IMR-90 (cell line): Measurements from ENCODE around the gene IL2RG. TPM values are rescaled to one million over a fixed set of nuclear protein-coding genes. Genes with fewer than 3 reads are reported as not detected.

ENCODE experiments used
- ATAC-seq: fragments of 200-7000 bp; cut with Tn5 transposase; 2 replicates; pipeline ENCODE4 v1.9.1; 2020; ENCODE audit warnings: low read depth, mild to moderate bottlenecking, moderate library complexity
- BruUV-seq: library from RNA; stranded (reverse); fragments of 400-500 nt; replicated peaks from 2 replicates; lab custom pipeline; 2021; lab: Mats Ljungman, UMichigan
- CTCF ChIA-PET: fragments of 300-600 bp; formaldehyde crosslinking; extraction: SDS; loops from one replicate; lab custom pipeline; 2021; ENCODE audit warnings: antibody characterized with exemption; lab: Yijun Ruan, JAX
- POLR2A ChIA-PET: fragments of 300-600 bp; sonication (Branson Sonifier 250); formaldehyde crosslinking; loops from one replicate; lab custom pipeline; 2022; ENCODE audit warnings: antibody characterized with exemption; ENCODE audit not compliant: unreplicated experiment; lab: Charles Lee
- DNase-seq: peaks from one replicate; pipeline ENCODE4 v3.0.0; 2013
- H2AFZ ChIP-seq: replicated peaks from 2 replicates; pipeline ENCODE3; 2013; ENCODE audit warnings: low read length, mild to moderate bottlenecking; ENCODE audit not compliant: poor library complexity
- H2AK5ac ChIP-seq: 2 replicates; pipeline ENCODE4 v1.6.1; 2013; ENCODE audit warnings: low read depth, low read length, inconsistent platforms
- H2AK9ac ChIP-seq: replicated peaks from 2 replicates; pipeline ENCODE3; 2013; ENCODE audit warnings: mild to moderate bottlenecking, low read depth, low read length, moderate library complexity; ENCODE audit not compliant: poor library complexity
- H2BK120ac ChIP-seq: 2 replicates; pipeline ENCODE4 v1.6.1; 2013; ENCODE audit warnings: low read depth, low read length, inconsistent platforms
- H2BK15ac ChIP-seq: 3 replicates; pipeline ENCODE4 v1.6.1; 2013; ENCODE audit warnings: low read depth, low read length, inconsistent platforms
- H2BK20ac ChIP-seq: 2 replicates; pipeline ENCODE4 v1.6.1; 2013; ENCODE audit warnings: low read depth, mild to moderate bottlenecking, inconsistent platforms, low read length, moderate library complexity
- H2BK5ac ChIP-seq: 2 replicates; pipeline ENCODE4 v1.6.1; 2013; ENCODE audit warnings: mild to moderate bottlenecking, low read depth, low read length, inconsistent platforms; ENCODE audit not compliant: poor library complexity, severe bottlenecking
- H3K14ac ChIP-seq: replicated peaks from 2 replicates; pipeline ENCODE4 v1.6.1; 2013; ENCODE audit warnings: low read depth, low read length, inconsistent platforms
- H3K18ac ChIP-seq: 2 replicates; pipeline ENCODE4 v1.6.1; 2013; ENCODE audit warnings: low read depth, low read length, control low read depth
- H3K23ac ChIP-seq: 2 replicates; pipeline ENCODE4 v1.6.1; 2013; ENCODE audit warnings: low read depth, low read length, inconsistent platforms
- H3K27ac ChIP-seq: 2 replicates; pipeline ENCODE4 v1.5.1; 2013; ENCODE audit warnings: mild to moderate bottlenecking, control low read depth, low read length; ENCODE audit not compliant: insufficient read depth
- H3K27me3 ChIP-seq: 2 replicates; pipeline ENCODE4 v1.6.1; 2013; ENCODE audit warnings: low read length; ENCODE audit not compliant: control insufficient read depth, insufficient read depth
- H3K36me3 ChIP-seq: 2 replicates; pipeline ENCODE4 v1.6.1; 2013; ENCODE audit warnings: low read length, mixed read lengths; ENCODE audit not compliant: control insufficient read depth, insufficient read depth
- H3K4ac ChIP-seq: 2 replicates; pipeline ENCODE4 v1.6.1; 2013; ENCODE audit warnings: low read depth, low read length, inconsistent platforms
- H3K4me1 ChIP-seq: 2 replicates; pipeline ENCODE4 v1.6.1; 2013; ENCODE audit warnings: low read length, mixed read lengths; ENCODE audit not compliant: control insufficient read depth, insufficient read depth
- H3K4me2 ChIP-seq: 2 replicates; pipeline ENCODE4 v1.6.1; 2013; ENCODE audit warnings: low read depth, mild to moderate bottlenecking, control low read depth, low read length, moderate library complexity
- H3K4me3 ChIP-seq: 2 replicates; pipeline ENCODE4 v1.5.1; 2013; ENCODE audit warnings: low read depth, mild to moderate bottlenecking, control low read depth, low read length, moderate library complexity; ENCODE audit not compliant: insufficient read depth
- H3K56ac ChIP-seq: 2 replicates; pipeline ENCODE4 v1.6.1; 2013; ENCODE audit warnings: low read length, inconsistent platforms; ENCODE audit not compliant: insufficient read depth; ENCODE audit errors: extremely low read depth
- H3K79me1 ChIP-seq, 2 experiments: 2 replicates each; pipeline ENCODE4 v1.6.1; 2013; ENCODE audit warnings: low read length in 2 of 2, inconsistent platforms in 1 of 2, low read depth in 1 of 2
- H3K9ac ChIP-seq: 2 replicates; pipeline ENCODE4 v1.6.1; 2013; ENCODE audit warnings: low read depth, low read length, control low read depth
- H3K9me1 ChIP-seq: 2 replicates; pipeline ENCODE4 v1.6.1; 2013; ENCODE audit warnings: low read length, inconsistent platforms; ENCODE audit not compliant: insufficient read depth
- H3K9me3 ChIP-seq: 2 replicates; pipeline ENCODE4 v1.6.1; 2013; ENCODE audit warnings: low read length; ENCODE audit not compliant: control insufficient read depth, insufficient read depth
- H4K20me1 ChIP-seq: 2 replicates; pipeline ENCODE4 v1.6.1; 2013; ENCODE audit warnings: low read length, inconsistent platforms; ENCODE audit not compliant: insufficient read depth
- H4K5ac ChIP-seq: 2 replicates; pipeline ENCODE4 v1.6.1; 2013; ENCODE audit warnings: mild to moderate bottlenecking, low read depth, low read length, control low read depth
- H4K8ac ChIP-seq, 2 experiments: 2 replicates each; pipeline ENCODE4 v1.6.1; 2013; ENCODE audit warnings: low read depth in 2 of 2, low read length in 2 of 2, control low read depth in 1 of 2, inconsistent platforms in 1 of 2
- H4K91ac ChIP-seq: 2 replicates; pipeline ENCODE4 v1.6.1; 2013; ENCODE audit warnings: low read depth, low read length, inconsistent platforms; ENCODE audit not compliant: insufficient read depth
- CEBPB ChIP-seq: IDR thresholded peaks from 2 replicates; pipeline ENCODE4 v1.6.1; 2012; ENCODE audit warnings: low read depth, low read length, improper control_type of control experiment
- MAFK ChIP-seq: IDR thresholded peaks from 2 replicates; pipeline ENCODE4 v1.6.1; 2012; ENCODE audit warnings: low read depth, low read length, improper control_type of control experiment
- SMC3 ChIP-seq: fragments of 150-350 bp; IDR thresholded peaks from 2 replicates; pipeline ENCODE4 v1.6.1; 2016; ENCODE audit warnings: low read depth, mild to moderate bottlenecking, antibody characterized with exemption, low read length, moderate library complexity
- WGBS, 2 experiments: methylation state at CpG; one replicate each; pipeline versions ENCODE4 v1.1.5 to v1.1.7; 2013; ENCODE audit warnings: missing lambda C conversion rate in 2 of 2; ENCODE audit not compliant: insufficient read length in 1 of 2; ENCODE audit errors: extremely low coverage in 2 of 2; 5-methylcytosine and 5-hydroxymethylcytosine counted together
- dilution Hi-C: fragments of 300-500 bp; cut with HindIII; formaldehyde crosslinking; loops from one replicate; pipeline ENCODE4 v1.14.3; 2018; ENCODE audit warnings: low sequenced_read_pairs; ENCODE audit not compliant: unreplicated experiment
- in situ Hi-C: fragments of 300-500 bp; cut with MboI; formaldehyde crosslinking; loops from 3 replicates; pipeline ENCODE4 v1.14.3; 2019; ENCODE audit warnings: low sequenced_read_pairs, inconsistent platforms, mixed read lengths
- intact Hi-C: fragments of 100-400 bp; cut with micrococcal nuclease; formaldehyde crosslinking; loops from 2 replicates; pipeline ENCODE4 v1.10.0; 2022
- polyA plus RNA-seq, 3 experiments: library from polyadenylated mRNA; depleted of rRNA; stranded (reverse); fragments of >200 nt; gene quantifications; 2 replicates each; pipeline ENCODE4 v1.2.3, GENCODE V29; 2012; ENCODE audit warnings: low replicate concordance in 1 of 3
- total RNA-seq: library from RNA; depleted of rRNA; stranded (reverse); fragments of >200 nt; gene quantifications from 2 replicates; pipeline ENCODE4 v1.2.3, GENCODE V29; 2012
- TF ChIP-seq, protein P1 (sequence below): fragments of 150-350 bp; IDR thresholded peaks from 2 replicates; pipeline ENCODE4 v1.6.1; 2017; ENCODE audit warnings: mild to moderate bottlenecking, antibody characterized with exemption, low read length, low read depth

IL2RG gene
- total and polyA plus RNA-seq, 2 of the 4 experiments (the other 2 are of a cell fraction): not detected

DNA sequence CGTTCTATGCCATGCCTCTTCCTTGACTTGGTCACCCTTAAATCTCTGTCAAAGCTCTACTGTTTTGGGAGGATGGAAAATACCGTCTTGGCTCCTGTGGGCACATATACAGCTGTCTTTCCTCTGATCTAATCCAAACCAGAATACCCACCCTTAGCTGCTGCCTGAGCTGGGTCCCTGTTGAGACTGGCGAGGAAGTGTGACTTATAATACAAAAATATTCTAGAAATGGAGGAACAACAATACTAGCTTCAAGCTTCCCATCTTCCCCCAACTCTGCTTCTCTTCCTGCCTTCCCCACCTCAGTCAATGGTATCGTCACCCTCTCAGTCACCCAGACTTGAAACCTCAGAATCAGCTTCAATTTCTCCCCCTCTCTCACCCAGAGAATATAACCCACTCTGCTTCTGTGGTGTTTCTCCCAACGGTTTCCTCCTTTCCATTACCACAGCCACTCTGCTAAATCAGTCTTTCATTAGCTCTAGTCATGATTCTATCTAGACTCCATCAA, 599 bp upstream of the IL2RG start:
- ATAC-seq: no peak
- Histone ChIP-seq H3K9me1 (no peaks in the 10 kb centered on the region), H4K20me1 (no peaks in the 10 kb centered on the region), H2AK5ac (no peak overlapping the region), H4K8ac (no peak overlapping the region), H2BK5ac (no peak overlapping the region), H3K4me3 (no peak overlapping the region), H3K14ac (no peak overlapping the region), H3K4ac (no peak overlapping the region), H3K18ac (no peak overlapping the region), H3K9me3 (no peaks in the 10 kb centered on the region), H3K23ac (no peak overlapping the region), H4K91ac (no peak overlapping the region), H4K5ac (no peak overlapping the region), H3K56ac (no peak overlapping the region), H3K9ac (no peak overlapping the region), H3K27ac (no peak overlapping the region), H3K4me2 (no peak overlapping the region), H2BK20ac (no peak overlapping the region), H2AK9ac (no peak overlapping the region), H3K79me1 (no peaks in the 10 kb centered on the region), H2AFZ (no peak overlapping the region), H2BK120ac (no peak overlapping the region), H3K27me3 (peaks cover 24% of the 10 kb centered on the region), H2BK15ac (no peak overlapping the region), H3K36me3 (no peaks in the 10 kb centered on the region), H3K4me1 (no peaks in the 10 kb centered on the region)
- ChIA-PET POLR2A (no interaction called here), CTCF (no interaction called here)
- intact Hi-C loops: no loop called here
- no TSS peak for BruUV-seq
- dilution Hi-C loops: no loop called here
- WGBS, 2 experiments: 28% methylated on average over 2 of the region's 5 CpGs; no CpG with 5 or more reads in 1 of the 2 experiments
- in situ Hi-C loops: no loop called here
- no peak for DNase-seq
- TF ChIP-seq MAFK: no peak
- TF ChIP-seq, protein P1, sequence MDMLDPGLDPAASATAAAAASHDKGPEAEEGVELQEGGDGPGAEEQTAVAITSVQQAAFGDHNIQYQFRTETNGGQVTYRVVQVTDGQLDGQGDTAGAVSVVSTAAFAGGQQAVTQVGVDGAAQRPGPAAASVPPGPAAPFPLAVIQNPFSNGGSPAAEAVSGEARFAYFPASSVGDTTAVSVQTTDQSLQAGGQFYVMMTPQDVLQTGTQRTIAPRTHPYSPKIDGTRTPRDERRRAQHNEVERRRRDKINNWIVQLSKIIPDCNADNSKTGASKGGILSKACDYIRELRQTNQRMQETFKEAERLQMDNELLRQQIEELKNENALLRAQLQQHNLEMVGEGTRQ: no peak
- TF ChIP-seq SMC3: no peak
- TF ChIP-seq CEBPB: no peak
